ENCODE data around the gene TNPO3. TPM values are rescaled to one million over a fixed set of nuclear protein-coding genes. Genes with fewer than 3 reads are reported as not detected.

TNPO3 gene
- total RNA-seq, 1 experiment from 2014 or later = 58.5 TPM

DNA sequence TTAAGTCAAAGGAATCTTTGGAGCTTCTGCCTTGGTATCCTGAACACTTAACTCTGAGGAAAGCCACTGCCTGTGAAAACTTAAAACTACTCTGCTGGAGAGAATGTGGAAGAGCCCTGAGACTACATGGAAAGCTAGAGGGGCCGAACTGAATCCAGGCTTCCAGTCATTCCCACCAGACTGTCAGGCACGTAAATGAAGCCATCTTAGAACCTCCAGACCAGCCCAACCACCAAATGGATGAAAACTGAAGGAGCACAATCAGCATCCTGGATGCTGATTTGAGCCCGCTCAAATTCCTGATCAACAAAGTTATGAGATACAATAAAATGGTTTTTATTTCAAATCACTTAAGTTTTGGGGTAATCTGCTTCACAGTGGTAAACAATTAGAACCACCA lies 30.8 kb downstream of the TNPO3 start:
- no peak for ATAC-seq
- TF ChIP-seq YY1 (IDR thresholded peaks at IDR 0.05; ENCODE audit: extremely low read depth, insufficient replicate concordance, low read depth, low read length) = no peak
- TF ChIP-seq, protein P1, sequence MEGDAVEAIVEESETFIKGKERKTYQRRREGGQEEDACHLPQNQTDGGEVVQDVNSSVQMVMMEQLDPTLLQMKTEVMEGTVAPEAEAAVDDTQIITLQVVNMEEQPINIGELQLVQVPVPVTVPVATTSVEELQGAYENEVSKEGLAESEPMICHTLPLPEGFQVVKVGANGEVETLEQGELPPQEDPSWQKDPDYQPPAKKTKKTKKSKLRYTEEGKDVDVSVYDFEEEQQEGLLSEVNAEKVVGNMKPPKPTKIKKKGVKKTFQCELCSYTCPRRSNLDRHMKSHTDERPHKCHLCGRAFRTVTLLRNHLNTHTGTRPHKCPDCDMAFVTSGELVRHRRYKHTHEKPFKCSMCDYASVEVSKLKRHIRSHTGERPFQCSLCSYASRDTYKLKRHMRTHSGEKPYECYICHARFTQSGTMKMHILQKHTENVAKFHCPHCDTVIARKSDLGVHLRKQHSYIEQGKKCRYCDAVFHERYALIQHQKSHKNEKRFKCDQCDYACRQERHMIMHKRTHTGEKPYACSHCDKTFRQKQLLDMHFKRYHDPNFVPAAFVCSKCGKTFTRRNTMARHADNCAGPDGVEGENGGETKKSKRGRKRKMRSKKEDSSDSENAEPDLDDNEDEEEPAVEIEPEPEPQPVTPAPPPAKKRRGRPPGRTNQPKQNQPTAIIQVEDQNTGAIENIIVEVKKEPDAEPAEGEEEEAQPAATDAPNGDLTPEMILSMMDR (IDR thresholded peaks at IDR 0.05 in 2 of 3, conservative IDR thresholded peaks at IDR 0.05 in 1 of 3; ENCODE audit: borderline replicate concordance in 1 of 3, insufficient read depth in 1 of 3, low read depth in 2 of 3, low read length in 2 of 3) = no peak
- TF ChIP-seq SRF (IDR thresholded peaks at IDR 0.05; ENCODE audit: low read depth) = no peak
- TF ChIP-seq ZNF274 (IDR thresholded peaks at IDR 0.05; ENCODE audit: low read depth, low read length) = no peak
- no peak for TF ChIP-seq SP1 (IDR thresholded peaks at IDR 0.05; ENCODE audit: low read depth)
- TF ChIP-seq MAX (IDR thresholded peaks at IDR 0.05) = no peak
- no peak for TF ChIP-seq SIN3A (IDR thresholded peaks at IDR 0.05; ENCODE audit: low read depth)
- TF ChIP-seq ZFX (IDR thresholded peaks at IDR 0.05) = no peak
- no peak for TF ChIP-seq ATF3 (IDR thresholded peaks at IDR 0.05)
- TF ChIP-seq CEBPB (IDR thresholded peaks at IDR 0.05; ENCODE audit: low read depth) = no peak
- TF ChIP-seq EGR1 (IDR thresholded peaks at IDR 0.05; ENCODE audit: low read depth) = no peak
- TF ChIP-seq REST (IDR thresholded peaks at IDR 0.05; ENCODE audit: low read depth) = no peak
- no peak for TF ChIP-seq EZH2 (IDR thresholded peaks at IDR 0.05)
- no peak for TF ChIP-seq RAD21 (IDR thresholded peaks at IDR 0.05; ENCODE audit: low read depth)
- TF ChIP-seq ELF1 (IDR thresholded peaks at IDR 0.05; ENCODE audit: borderline replicate concordance, low read depth) = no peak
- TF ChIP-seq, protein P2, sequence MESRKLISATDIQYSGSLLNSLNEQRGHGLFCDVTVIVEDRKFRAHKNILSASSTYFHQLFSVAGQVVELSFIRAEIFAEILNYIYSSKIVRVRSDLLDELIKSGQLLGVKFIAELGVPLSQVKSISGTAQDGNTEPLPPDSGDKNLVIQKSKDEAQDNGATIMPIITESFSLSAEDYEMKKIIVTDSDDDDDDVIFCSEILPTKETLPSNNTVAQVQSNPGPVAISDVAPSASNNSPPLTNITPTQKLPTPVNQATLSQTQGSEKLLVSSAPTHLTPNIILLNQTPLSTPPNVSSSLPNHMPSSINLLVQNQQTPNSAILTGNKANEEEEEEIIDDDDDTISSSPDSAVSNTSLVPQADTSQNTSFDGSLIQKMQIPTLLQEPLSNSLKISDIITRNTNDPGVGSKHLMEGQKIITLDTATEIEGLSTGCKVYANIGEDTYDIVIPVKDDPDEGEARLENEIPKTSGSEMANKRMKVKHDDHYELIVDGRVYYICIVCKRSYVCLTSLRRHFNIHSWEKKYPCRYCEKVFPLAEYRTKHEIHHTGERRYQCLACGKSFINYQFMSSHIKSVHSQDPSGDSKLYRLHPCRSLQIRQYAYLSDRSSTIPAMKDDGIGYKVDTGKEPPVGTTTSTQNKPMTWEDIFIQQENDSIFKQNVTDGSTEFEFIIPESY (IDR thresholded peaks at IDR 0.05; ENCODE audit: extremely low read depth, insufficient replicate concordance, low read length) = no peak
- no peak for TF ChIP-seq EZH2phosphoT487 (IDR thresholded peaks at IDR 0.05; ENCODE audit: borderline replicate concordance)
- no peak for TF ChIP-seq POLR2A (IDR thresholded peaks at IDR 0.05; ENCODE audit: borderline replicate concordance, extremely low read depth, insufficient read depth, insufficient read length)
- TF ChIP-seq TCF7L2 (IDR thresholded peaks at IDR 0.05; ENCODE audit: borderline replicate concordance, extremely low read depth, insufficient read depth, insufficient read length) = no peak
- H4K20me1 ChIP-seq (ENCODE audit: insufficient read depth) = no peaks in the 10 kb centered on the region; the same call in 1 of the 2 replicates
- no peak overlapping the region for H2AFZ ChIP-seq (ENCODE audit: low read depth, low read length, poor library complexity, severe bottlenecking)
- H3K9ac ChIP-seq (ENCODE audit: low read length) = no peak overlapping the region
- intact Hi-C loops (cut with micrococcal nuclease) = no loop called here
- no peaks in the 10 kb centered on the region for H3K9me2 ChIP-seq (ENCODE audit: insufficient read depth)
- no peaks in the 10 kb centered on the region for H3K36me3 ChIP-seq (ENCODE audit: control insufficient read depth in 1 of 2, insufficient read depth in 2 of 2, low read length in 2 of 2)
- H3K27me3 ChIP-seq (ENCODE audit: insufficient read depth, low read length) = no peaks in the 10 kb centered on the region
- POLR2A ChIA-PET = no interaction called here
- H3K9me3 ChIP-seq (ENCODE audit: control insufficient read depth in 1 of 2, insufficient read depth in 1 of 2, low read depth in 1 of 2, low read length in 2 of 2) = no peaks in the 10 kb centered on the region
- H3K27ac ChIP-seq (ENCODE audit: low read depth, low read length) = no peak overlapping the region
- CTCF ChIA-PET = no interaction called here
- no peaks in the 10 kb centered on the region for H3K4me1 ChIP-seq (ENCODE audit: control insufficient read depth in 1 of 2, insufficient read depth in 2 of 2, low read length in 2 of 2)
- no peak overlapping the region for H3K4me3 ChIP-seq (replicated peaks in 1 of 2; ENCODE audit: low read depth in 1 of 2, low read length in 2 of 2)
- H3K79me2 ChIP-seq (ENCODE audit: insufficient read depth, low read length) = peaks cover 96% of the 10 kb centered on the region
- no TSS peak for BruUV-seq (replicated peaks)
- no peak for DNase-seq (ENCODE audit: low read depth, low spot score)
- RAD21 ChIA-PET (ENCODE audit: low non-redundant PET in 1 of 2, low total read pairs in 2 of 2, uncharacterized antibody in 2 of 2, unreplicated experiment in 2 of 2) = no interaction called here
- no peak overlapping the region for H3K4me2 ChIP-seq (ENCODE audit: low read length)
